Measurements from ENCODE around the gene ARL3.

- TF ChIP-seq CTCF (IDR thresholded peaks at IDR 0.05) (no peak), POLR2A (IDR thresholded peaks at IDR 0.05) (no peak)
Measured at GRCh38 chr10:102647443-102648268, 66.5 kb downstream of the ARL3 start.
